HG03175 (cell line): ENCODE results near the gene SHC1.

ENCODE experiments used
- ATAC-seq: cut with Tn5 transposase; IDR thresholded peaks from one replicate; pipeline ENCODE4 v1.9.1; 2021; ENCODE audit warnings: mild to moderate bottlenecking, moderate library complexity; ENCODE audit not compliant: unreplicated experiment

SHC1 gene

GRCh38 chr1:154958681-154959425 is 11.7 kb downstream of the SHC1 start:
- no peak for ATAC-seq

GRCh38 chr1:154958036-154958435 is 12.5 kb downstream of the SHC1 start:
- no peak for ATAC-seq

GRCh38 chr1:154957091-154957657 is 13.4 kb downstream of the SHC1 start:
- ATAC-seq = no peak

GRCh38 chr1:154956544-154956941 is 14.0 kb downstream of the SHC1 start:
- no peak for ATAC-seq

GRCh38 chr1:154955718-154956543 is 14.6 kb downstream of the SHC1 start, which contains the start of gene PBXIP1:
Gene PBXIP1, minus strand, starts transcription at chr1:154956099. Its CDS starts 2,378 bp downstream, at chr1:154953721.
- ATAC-seq = peak; percentile 65

- ATAC-seq = peak; percentile 65
Observed at GRCh38 chr1:154955039-154955717, 15.4 kb downstream of the SHC1 start.

- ATAC-seq = no peak
Observed at GRCh38 chr1:154954541-154954940, 16.0 kb downstream of the SHC1 start.

GRCh38 chr1:154953611-154954038 is 16.9 kb downstream of the SHC1 start:
- no peak for ATAC-seq

- ATAC-seq = no peak
Observed at GRCh38 chr1:154952664-154953063, 17.9 kb downstream of the SHC1 start.

GRCh38 chr1:154951901-154952657 is 18.5 kb downstream of the SHC1 start:
- no peak for ATAC-seq

GRCh38 chr1:154948079-154948478 is 22.5 kb downstream of the SHC1 start:
- no peak for ATAC-seq

- ATAC-seq = no peak
Observed at GRCh38 chr1:154945962-154946850, 24.3 kb downstream of the SHC1 start.

- no peak for ATAC-seq
Observed at GRCh38 chr1:154945160-154945961, 25.2 kb downstream of the SHC1 start.

GRCh38 chr1:154944401-154945159 is 26.0 kb downstream of the SHC1 start:
- no peak for ATAC-seq

GRCh38 chr1:154943649-154944400 is 26.7 kb downstream of the SHC1 start:
- ATAC-seq = no peak

GRCh38 chr1:154941333-154942013 is 29.1 kb downstream of the SHC1 start:
- ATAC-seq = no peak
